OCI-LY3 (cell line): ENCODE data around the gene HCN1.
"Not testable (repeated sequence)": the region's sequence is repeated elsewhere in the genome, so short reads cannot be mapped to it uniquely, and the experiment has no call there.

Experiments
- CTCF ChIP-seq: fragments of 200-600, 300-600 bp; sonication (generic); IDR thresholded peaks from 2 replicates; pipeline ENCODE4 v1.5.1; 2014; ENCODE audit warnings: antibody characterized with exemption, low read length, low read depth
- EZH2phosphoT487 ChIP-seq: fragments of 200-600 bp; shearing (Covaris generic); IDR thresholded peaks from 2 replicates; pipeline ENCODE4 v1.6.1; 2018; ENCODE audit warnings: antibody characterized with exemption, mixed run types, low read depth

DNA sequence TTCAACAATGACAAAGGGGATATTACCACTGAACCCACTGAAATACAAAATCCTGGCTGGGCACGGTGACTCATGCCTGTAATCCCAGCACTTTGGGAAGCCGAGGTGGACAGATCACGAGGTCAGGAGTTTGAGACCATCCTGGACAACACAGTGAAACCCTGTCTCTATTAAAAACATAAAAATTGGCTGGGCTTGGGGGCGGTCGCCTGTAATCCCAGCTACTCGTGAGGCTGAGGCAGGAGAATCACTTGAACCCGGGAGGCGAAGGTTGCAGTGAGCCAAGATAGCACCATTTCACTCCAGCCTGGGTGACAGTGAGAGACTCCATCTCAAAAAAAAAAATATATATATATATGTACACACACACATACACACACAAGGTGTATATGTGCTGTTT is 324.8 kb downstream of the HCN1 start:
- not testable (repeated sequence) for TF ChIP-seq CTCF, EZH2phosphoT487
